Keratinocyte (primary cell): ENCODE data around the gene FHL3. TPM values are rescaled to one million over a fixed set of nuclear protein-coding genes. Genes with fewer than 3 reads are reported as not detected.

ENCODE experiments used
- DNase-seq: peaks from one replicate; pipeline ENCODE4 v3.0.0-alpha.2; 2011; ENCODE audit warnings: low read depth, missing footprints, low spot score
- FAIRE-seq: peaks from 2 replicates; lab custom pipeline; 2011; peaks lifted over from hg19 to GRCh38; lab: Jason Lieb, UNC
- H2AFZ ChIP-seq: 2 replicates; pipeline ENCODE4 v1.6.0; 2012; ENCODE audit warnings: low read length, control low read depth, inconsistent platforms; ENCODE audit not compliant: control insufficient read depth
- H3K27ac ChIP-seq: 2 replicates; pipeline ENCODE4 v1.5.1; 2011; ENCODE audit warnings: low read length; ENCODE audit not compliant: control insufficient read depth, insufficient read depth
- H3K27me3 ChIP-seq: 3 replicates; pipeline ENCODE4 v1.6.0; 2011; ENCODE audit warnings: low read length; ENCODE audit not compliant: control insufficient read depth, insufficient read depth; ENCODE audit errors: extremely low read depth
- H3K36me3 ChIP-seq, 2 experiments: 2 replicates in 1 of 2; 3 replicates in 1 of 2; pipeline ENCODE4 v1.5.1; 2011; ENCODE audit warnings: low read length in 2 of 2, mild to moderate bottlenecking in 1 of 2; ENCODE audit not compliant: control insufficient read depth in 2 of 2, insufficient read depth in 2 of 2; ENCODE audit errors: extremely low read depth in 1 of 2
- H3K4me1 ChIP-seq: 3 replicates; pipeline ENCODE4 v1.5.1; 2011; ENCODE audit warnings: low read length; ENCODE audit not compliant: control insufficient read depth, insufficient read depth; ENCODE audit errors: extremely low read depth
- H3K4me2 ChIP-seq: 3 replicates; pipeline ENCODE4 v1.6.0; 2011; ENCODE audit warnings: low read depth, low read length; ENCODE audit not compliant: control insufficient read depth, insufficient read depth; ENCODE audit errors: extremely low read depth
- H3K4me3 ChIP-seq, 3 experiments: fragments of 200-600 bp in 1 of 3; sonication (generic) in 1 of 3; 2 replicates in 2 of 3; 3 replicates in 1 of 3; pipeline ENCODE4 v1.5.1; 2011 to 2016; ENCODE audit warnings: low read length in 3 of 3, mild to moderate bottlenecking in 3 of 3, control low read depth in 2 of 3, inconsistent platforms in 1 of 3, low read depth in 1 of 3, mixed read lengths in 1 of 3, mixed run types in 1 of 3, moderate library complexity in 1 of 3; ENCODE audit not compliant: control insufficient read depth in 2 of 3, insufficient read depth in 2 of 3; ENCODE audit errors: extremely low read depth in 1 of 3
- H3K79me2 ChIP-seq: 2 replicates; pipeline ENCODE4 v1.6.0; 2012; ENCODE audit warnings: low read length; ENCODE audit not compliant: control insufficient read depth, insufficient read depth
- H3K9ac ChIP-seq: 3 replicates; pipeline ENCODE4 v1.6.0; 2011; ENCODE audit warnings: low read length; ENCODE audit not compliant: control insufficient read depth, insufficient read depth; ENCODE audit errors: extremely low read depth
- H3K9me1 ChIP-seq: 3 replicates; pipeline ENCODE4 v1.6.0; 2011; ENCODE audit warnings: low read length; ENCODE audit not compliant: control insufficient read depth, insufficient read depth; ENCODE audit errors: extremely low read depth
- H3K9me3 ChIP-seq: 2 replicates; pipeline ENCODE4 v1.5.1; 2012; ENCODE audit warnings: low read depth, low read length; ENCODE audit not compliant: control insufficient read depth
- H4K20me1 ChIP-seq: 3 replicates; pipeline ENCODE4 v1.6.0; 2011; ENCODE audit warnings: low read length; ENCODE audit not compliant: control insufficient read depth, insufficient read depth; ENCODE audit errors: extremely low read depth
- CTCF ChIP-seq, 3 experiments: IDR thresholded peaks in 1 of 3; conservative IDR thresholded peaks in 1 of 3; optimal IDR thresholded peaks in 1 of 3; 2 replicates in 2 of 3; 3 replicates in 1 of 3; pipeline versions ENCODE3 to v1.5.1; 2011; ENCODE audit warnings: low read length in 3 of 3, mild to moderate bottlenecking in 3 of 3, moderate library complexity in 2 of 3, control low read depth in 1 of 3, inconsistent platforms in 1 of 3; ENCODE audit not compliant: insufficient read depth in 2 of 3; ENCODE audit errors: extremely low read depth in 1 of 3
- EZH2 ChIP-seq: IDR thresholded peaks from one replicate; pipeline ENCODE4 v1.6.1; 2012; ENCODE audit warnings: inconsistent platforms, mild to moderate bottlenecking, low read length, moderate library complexity
- dilution Hi-C: fragments of 300-500 bp; cut with MboI; formaldehyde crosslinking; loops from one replicate; pipeline ENCODE4 v1.7.0; 2020; ENCODE audit warnings: low sequenced_read_pairs; ENCODE audit not compliant: extremely low pct_ligation_motif_present
- polyA minus RNA-seq, 3 experiments: library from RNA; depleted of rRNA, polyadenylated mRNA; stranded (reverse); fragments of >200 nt; gene quantifications; 1 replicate in 1 of 3; 2 replicates in 1 of 3; 3 replicates in 1 of 3; pipeline ENCODE4 v1.2.3, GENCODE V29; 2011
- polyA plus RNA-seq, 5 experiments: library from polyadenylated mRNA; depleted of rRNA in 3 of 5; stranded (reverse) in 3 of 5; stranded (forward) in 1 of 5; unstranded in 1 of 5; fragments of >200 nt; gene quantifications; 1 replicate in 1 of 5; 2 replicates in 3 of 5; 3 replicates in 1 of 5; pipeline versions ENCODE4 v1.2.1 to v1.2.3, GENCODE V29; 2011 to 2012; ENCODE audit warnings: missing spikeins in 2 of 5, low read depth in 1 of 5, low replicate concordance in 1 of 5

FHL3 gene, protein sequence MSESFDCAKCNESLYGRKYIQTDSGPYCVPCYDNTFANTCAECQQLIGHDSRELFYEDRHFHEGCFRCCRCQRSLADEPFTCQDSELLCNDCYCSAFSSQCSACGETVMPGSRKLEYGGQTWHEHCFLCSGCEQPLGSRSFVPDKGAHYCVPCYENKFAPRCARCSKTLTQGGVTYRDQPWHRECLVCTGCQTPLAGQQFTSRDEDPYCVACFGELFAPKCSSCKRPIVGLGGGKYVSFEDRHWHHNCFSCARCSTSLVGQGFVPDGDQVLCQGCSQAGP
- polyA plus RNA-seq (5.1 to 24.6 TPM (median 5.2 TPM) in 3 replicates), polyA minus RNA-seq (16.0 to 51.9 TPM (median 20.1 TPM) in 3 replicates)
- polyA plus RNA-seq (2011; ENCODE audit: low read depth) = 6.6 TPM
- 9.0 and 16.5 TPM in 2 replicates for polyA plus RNA-seq (2011; cell fraction: cytosol; rRNA removed)
- 10.2 and 14.7 TPM in 2 replicates for polyA plus RNA-seq (2011; cell fraction: nucleus; rRNA removed)
- 11.9 and 29.7 TPM in 2 replicates for polyA plus RNA-seq (2012; ENCODE audit: low replicate concordance)
- 16.7 TPM for polyA minus RNA-seq (2011; cell fraction: cytosol; rRNA and poly(A)+ RNA removed)
- polyA minus RNA-seq (2011; cell fraction: nucleus; rRNA and poly(A)+ RNA removed) = 9.4 and 14.0 TPM in 2 replicates

DNA sequence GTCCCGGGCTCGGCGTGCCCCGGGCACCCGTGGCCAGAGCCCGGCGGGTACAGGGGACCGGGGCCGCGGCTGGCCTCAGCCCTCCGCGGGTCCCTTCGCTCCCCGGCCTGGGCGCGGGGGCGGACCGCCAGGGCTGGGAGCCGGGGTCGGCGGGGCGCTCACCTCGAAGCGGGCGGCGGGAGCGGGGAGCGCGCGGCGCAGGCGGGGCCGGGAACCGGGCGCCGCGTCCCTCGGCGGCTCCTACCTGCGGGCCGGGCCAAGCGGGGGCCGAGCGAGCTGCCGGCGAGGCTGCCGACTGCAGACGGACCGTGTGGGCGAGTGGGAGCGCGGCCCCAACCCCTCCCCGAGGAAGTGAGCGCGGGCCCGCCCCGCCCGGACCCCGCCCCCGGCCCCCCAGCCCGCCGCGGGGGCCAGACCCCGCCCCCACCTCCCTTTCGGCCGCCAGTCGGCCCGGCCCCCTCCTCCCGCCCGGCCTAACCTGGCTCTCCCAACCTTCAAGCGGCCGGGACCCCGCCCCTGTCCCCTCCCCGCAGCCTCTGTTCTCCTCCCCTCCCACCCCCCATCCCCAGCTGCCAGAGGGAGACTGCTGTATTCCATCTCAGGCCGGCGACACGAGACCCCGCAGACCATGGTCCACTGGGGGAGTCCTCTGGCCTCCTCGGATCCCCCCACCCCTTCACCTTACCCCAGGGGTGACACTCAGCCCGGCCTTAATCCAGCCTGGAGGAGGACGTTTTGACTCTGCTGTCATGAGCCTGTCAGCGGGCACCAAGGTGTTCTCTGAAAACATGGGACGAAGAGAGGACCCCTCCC lies at the start of gene FHL3:
TSS of gene FHL3 (minus strand) at position 320 of the 813 bp plus-strand sequence. CDS start 6,102 bp downstream, outside the sequence.
- H3K27me3 ChIP-seq = no peaks in the 10 kb centered on the region
- H3K4me3 ChIP-seq = peak within 1 kb of the TSS; percentile 66 to 91 (median 90)
- peaks cover 36% of the 10 kb centered on the region for H3K4me1 ChIP-seq
- no peak for FAIRE-seq
- dilution Hi-C loops = no loop called here
- H3K79me2 ChIP-seq = peaks cover 41% of the 10 kb centered on the region
- peak within 1 kb of the TSS; percentile 99 for H3K4me2 ChIP-seq
- H3K9ac ChIP-seq = peak within 1 kb of the TSS; percentile 88
- peaks cover 0 to 5% of the 10 kb centered on the region in 2 experiments for H3K36me3 ChIP-seq
- no peaks in the 10 kb centered on the region for H3K9me3 ChIP-seq
- no peak for DNase-seq
- H2AFZ ChIP-seq = peak within 1 kb of the TSS; percentile 30
- TF ChIP-seq EZH2 (no peak), CTCF (optimal IDR thresholded peaks at IDR 0.05 in 1 of 3, IDR thresholded peaks at IDR 0.05 in 1 of 3, conservative IDR thresholded peaks at IDR 0.05 in 1 of 3; ENCODE audit: extremely low read depth in 1 of 3, insufficient read depth in 2 of 3, low read length in 3 of 3) (no peak)
- H4K20me1 ChIP-seq = no peaks in the 10 kb centered on the region
- H3K9me1 ChIP-seq = peaks cover 3% of the 10 kb centered on the region
- peak within 1 kb of the TSS; percentile 82 for H3K27ac ChIP-seq

DNA sequence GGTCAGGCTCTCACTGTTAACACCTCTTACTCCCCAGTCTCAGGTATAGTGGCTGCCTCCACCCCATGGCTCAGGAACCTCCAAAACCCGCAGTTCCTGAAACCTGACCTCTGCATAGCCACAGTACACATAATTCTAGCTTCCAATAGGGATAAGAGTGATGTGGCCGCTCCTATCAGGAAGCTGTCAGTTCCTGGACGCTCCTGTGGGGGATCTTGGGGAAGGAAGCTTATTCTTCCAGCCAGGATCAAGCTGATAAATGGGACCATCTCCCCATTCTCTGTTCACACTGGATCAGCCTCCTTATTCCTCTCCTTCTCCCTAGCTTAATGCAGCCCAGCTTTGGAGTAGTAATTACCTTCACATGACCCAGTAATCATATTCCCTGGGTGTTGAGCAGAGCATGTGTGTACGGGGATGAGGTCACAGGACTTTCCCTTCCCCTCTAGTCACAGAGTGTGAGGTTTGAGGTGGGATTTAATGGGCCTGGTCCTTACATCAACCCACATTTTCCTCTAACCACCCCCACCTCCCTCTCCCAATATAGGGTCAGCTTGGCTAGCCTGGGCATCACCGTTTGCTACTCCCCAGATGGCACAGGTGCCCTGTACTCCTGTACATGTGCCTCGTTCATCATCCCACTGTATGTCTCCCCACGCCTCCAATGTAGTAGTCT lies 48.2 kb upstream of the FHL3 start:
- H3K9ac ChIP-seq = no peak overlapping the region
- H3K9me1 ChIP-seq = no peaks in the 10 kb centered on the region
- H3K4me2 ChIP-seq = no peak overlapping the region
- H3K4me3 ChIP-seq = no peak overlapping the region
- peaks cover 26% of the 10 kb centered on the region for H3K4me1 ChIP-seq
- TF ChIP-seq CTCF (optimal IDR thresholded peaks at IDR 0.05 in 1 of 3, IDR thresholded peaks at IDR 0.05 in 1 of 3, conservative IDR thresholded peaks at IDR 0.05 in 1 of 3; ENCODE audit: extremely low read depth in 1 of 3, insufficient read depth in 2 of 3, low read length in 3 of 3) = no peak
- TF ChIP-seq EZH2 = no peak
- H3K36me3 ChIP-seq = no peaks in the 10 kb centered on the region
- dilution Hi-C loops = no loop called here
- H3K9me3 ChIP-seq = no peaks in the 10 kb centered on the region
- no peak for FAIRE-seq
- no peaks in the 10 kb centered on the region for H3K27me3 ChIP-seq
- peaks cover 4% of the 10 kb centered on the region for H3K79me2 ChIP-seq
- no peak overlapping the region for H2AFZ ChIP-seq
- DNase-seq = no peak
- no peak overlapping the region for H3K27ac ChIP-seq
- no peaks in the 10 kb centered on the region for H4K20me1 ChIP-seq
